Breast epithelium (tissue), 4 donors: ENCODE data around the gene AGPAT1. TPM values are rescaled to one million over a fixed set of nuclear protein-coding genes. Genes with fewer than 3 reads are reported as not detected.
A peak's percentile ranks its signal among the peaks of the same experiment; 100 is the strongest.

Experiments used
- DNase-seq, 2 donors: peaks; one replicate each; pipeline ENCODE4 v3.0.0-alpha.2; 2019; ENCODE audit warnings: low spot score in 2 of 2
- H3K27ac ChIP-seq, 2 donors: fragments of 200-600 bp; sonication (generic) in 1 of 2; one replicate each; pipeline ENCODE4 v1.5.1; 2016 to 2019; ENCODE audit warnings: mild to moderate bottlenecking in 1 of 2
- H3K27me3 ChIP-seq, 2 donors: fragments of 200-600 bp; sonication (generic) in 1 of 2; one replicate each; pipeline versions ENCODE4 v1.5.1 to v1.6.0; 2017 to 2019; ENCODE audit warnings: control low read depth in 1 of 2, mild to moderate bottlenecking in 1 of 2
- H3K36me3 ChIP-seq: fragments of 200-600 bp; one replicate; pipeline ENCODE4 v1.5.1; 2019
- H3K4me1 ChIP-seq, 2 donors: fragments of 200-600 bp; sonication (generic); one replicate each; pipeline ENCODE4 v1.5.1; 2016 to 2019; ENCODE audit warnings: control low read depth in 1 of 2
- H3K4me3 ChIP-seq, 3 donors: fragments of 200-600 bp; sonication (generic); 1 replicate in 2 of 3; 2 replicates in 1 of 3; pipeline ENCODE4 v1.5.1; 2016 to 2019; ENCODE audit warnings: mild to moderate bottlenecking in 3 of 3, moderate library complexity in 2 of 3
- H3K9me3 ChIP-seq, 2 donors: fragments of 200-600 bp; sonication (generic) in 1 of 2; one replicate each; pipeline ENCODE4 v1.5.1; 2016 to 2019; ENCODE audit warnings: control low read depth in 1 of 2
- CTCF ChIP-seq, 3 donors: fragments of 450-650 bp; IDR thresholded peaks; one replicate each; pipeline ENCODE4 v1.5.1; 2016 to 2017; ENCODE audit warnings: antibody characterized with exemption in 3 of 3, mild to moderate bottlenecking in 3 of 3, moderate library complexity in 3 of 3
- POLR2A ChIP-seq: fragments of 450-650 bp; IDR thresholded peaks from one replicate; pipeline ENCODE4 v1.6.1; 2016; ENCODE audit warnings: antibody characterized with exemption, mild to moderate bottlenecking, moderate library complexity
- POLR2AphosphoS5 ChIP-seq, 3 donors: sonication (generic); formaldehyde crosslinking; IDR thresholded peaks; one replicate each; pipeline ENCODE4 v1.6.1; 2017; ENCODE audit warnings: antibody characterized with exemption in 3 of 3
- intact Hi-C: fragments of 100-400 bp; cut with DNase I; formaldehyde crosslinking; loops from one replicate; pipeline ENCODE4 v1.15.1; 2023; ENCODE audit warnings: low total_unique reads
- total RNA-seq, 3 donors: library from RNA; depleted of rRNA; stranded (reverse); fragments of >200 nt; gene quantifications; one replicate each; pipeline ENCODE4 v1.1.0, GENCODE V29; 2016

Gene AGPAT1
- total RNA-seq, 3 donors from 2014 or later, result 25.8 to 33.8 (median 30.6) TPM

- intact Hi-C loops, result no loop called here
- H3K36me3 ChIP-seq, result no peaks in the 10 kb centered on the region
- TF ChIP-seq POLR2AphosphoS5 (IDR thresholded peaks at IDR 0.05) (no peak), POLR2A (no peak), CTCF (IDR thresholded peaks at IDR 0.05) (no peak)
- H3K9me3 ChIP-seq, result no peaks in the 10 kb centered on the region
- H3K27ac ChIP-seq, result peak overlapping the region in 1 of 2 donors; percentile 98
- H3K4me1 ChIP-seq, result peaks cover 0 to 24% of the 10 kb centered on the region in 2 donors
- no peak for DNase-seq
- H3K4me3 ChIP-seq, result peak overlapping the region in 1 of 3 donors; percentile 91
- H3K27me3 ChIP-seq, result no peaks in the 10 kb centered on the region
These were observed 4.0 kb upstream of the AGPAT1 start for GRCh38 chr6:32179766-32180405.

- TF ChIP-seq POLR2A (no peak), CTCF (IDR thresholded peaks at IDR 0.05) (no peak), POLR2AphosphoS5 (IDR thresholded peaks at IDR 0.05) (no peak)
- Histone ChIP-seq H3K4me3 (peak overlapping the region; percentile 72 to 91 (median 91)), H3K4me1 (peaks cover 0 to 28% of the 10 kb centered on the region in 2 donors), H3K36me3 (no peaks in the 10 kb centered on the region), H3K27ac (peak overlapping the region; percentile 95 to 98), H3K27me3 (no peaks in the 10 kb centered on the region), H3K9me3 (no peaks in the 10 kb centered on the region)
- no peak for DNase-seq
- intact Hi-C loops, result no loop called here
These were observed 2.9 kb upstream of the AGPAT1 start for GRCh38 chr6:32178547-32179440.

- H3K9me3 ChIP-seq, result no peaks in the 10 kb centered on the region
- TF ChIP-seq POLR2AphosphoS5 (IDR thresholded peaks at IDR 0.05) (peak; percentile 52 to 78 (median 68)), CTCF (IDR thresholded peaks at IDR 0.05) (no peak)
- DNase-seq, result peak; percentile 95 to 99
- H3K4me3 ChIP-seq, result peak within 1 kb of the TSS; percentile 72 to 91 (median 91)
- peaks cover 0 to 34% of the 10 kb centered on the region in 2 donors for H3K4me1 ChIP-seq
- peak within 1 kb of the TSS; percentile 95 to 98 for H3K27ac ChIP-seq
- intact Hi-C loops, result no loop called here
- no peaks in the 10 kb centered on the region for H3K36me3 ChIP-seq
- H3K27me3 ChIP-seq, result no peaks in the 10 kb centered on the region
These were observed 2.1 kb upstream of the AGPAT1 start, which contains the start of gene RNF5 for GRCh38 chr6:32177788-32178546. TSS of gene RNF5 (plus strand) at chr6:32178405. CDS start at chr6:32178512, 107 bp downstream.

GRCh38 chr6:32177183-32177787 lies 1.4 kb upstream of the AGPAT1 start:
- peak; percentile 49 for TF ChIP-seq POLR2A
- no peak for TF ChIP-seq CTCF (IDR thresholded peaks at IDR 0.05)
- peak in 2 of 3 donors; percentile 10 to 45 for TF ChIP-seq POLR2AphosphoS5 (IDR thresholded peaks at IDR 0.05)
- no peaks in the 10 kb centered on the region for H3K9me3 ChIP-seq
- H3K27ac ChIP-seq, result peak overlapping the region; percentile 95 to 98
- H3K27me3 ChIP-seq, result no peaks in the 10 kb centered on the region
- peak in 1 of 2 donors; percentile 52 for DNase-seq
- no peaks in the 10 kb centered on the region for H3K36me3 ChIP-seq
- peak overlapping the region; percentile 72 to 91 (median 91) for H3K4me3 ChIP-seq
- H3K4me1 ChIP-seq, result peaks cover 0 to 34% of the 10 kb centered on the region in 2 donors
- intact Hi-C loops, result no loop called here
